GM11168 (cell line): ENCODE data around the gene GJB3.
"Not testable (repeated sequence)": the region's sequence is repeated elsewhere in the genome, so short reads cannot be mapped to it uniquely, and the experiment has no call there.

Experiments used
- in situ Hi-C: fragments of 300-500 bp; cut with MboI; formaldehyde crosslinking; loops from one replicate; pipeline ENCODE4 v1.12.0; 2022; ENCODE audit warnings: low sequenced_read_pairs; ENCODE audit not compliant: unreplicated experiment

GJB3 gene

GRCh38 chr1:34816332-34816731 lies 35.3 kb downstream of the GJB3 start:
- in situ Hi-C loops, result no loop called here

GRCh38 chr1:34816778-34817177 lies 35.8 kb downstream of the GJB3 start:
- in situ Hi-C loops, result no loop called here

- in situ Hi-C loops, result not testable (repeated sequence)
Observed at GRCh38 chr1:34818862-34819261, 37.8 kb downstream of the GJB3 start.

GRCh38 chr1:34822202-34822601 lies 41.2 kb downstream of the GJB3 start:
- in situ Hi-C loops, result no loop called here

- in situ Hi-C loops, result no loop called here
Observed at GRCh38 chr1:34824817-34825454, 43.9 kb downstream of the GJB3 start.

- in situ Hi-C loops, result no loop called here
Observed at GRCh38 chr1:34825455-34826091, 44.6 kb downstream of the GJB3 start.

GRCh38 chr1:34827341-34827941 lies 46.4 kb downstream of the GJB3 start:
- in situ Hi-C loops, result no loop called here

GRCh38 chr1:34828611-34829010 lies 47.6 kb downstream of the GJB3 start:
- in situ Hi-C loops, result no loop called here

- in situ Hi-C loops, result no loop called here
Observed at GRCh38 chr1:34829250-34829649, 48.2 kb downstream of the GJB3 start.

- in situ Hi-C loops, result no loop called here
Observed at GRCh38 chr1:34831721-34832246, 50.8 kb downstream of the GJB3 start.

GRCh38 chr1:34833711-34834110 lies 52.7 kb downstream of the GJB3 start:
- in situ Hi-C loops, result no loop called here
